GM23338 (cell line): Measurements from ENCODE around the gene KIFAP3. TPM values are rescaled to one million over a fixed set of nuclear protein-coding genes. Genes with fewer than 3 reads are reported as not detected.

Experiments used
- ATAC-seq: fragments of 200-7000 bp; cut with Tn5 transposase; 3 replicates; pipeline ENCODE4 v1.9.1; 2020
- DNase-seq: peaks from one replicate; pipeline ENCODE4 v3.0.0-alpha.2; 2015; ENCODE audit warnings: low spot score
- H2AFZ ChIP-seq: fragments of 200-600 bp; sonication (generic); 2 replicates; pipeline ENCODE4 v1.8.0; 2016; ENCODE audit warnings: antibody characterized with exemption, mild to moderate bottlenecking, moderate library complexity
- H3F3A ChIP-seq: fragments of 200-600 bp; sonication (generic); replicated peaks from 2 replicates; pipeline ENCODE4 v1.8.0; 2017; ENCODE audit warnings: antibody characterized with exemption, mixed run types, low read depth
- H3K27ac ChIP-seq: fragments of 200-600 bp; sonication (generic); 2 replicates; pipeline ENCODE4 v1.6.1; 2016; ENCODE audit warnings: low read depth
- H3K27me3 ChIP-seq: fragments of 200-600 bp; sonication (generic); 2 replicates; pipeline ENCODE4 v1.8.0; 2016; ENCODE audit warnings: mild to moderate bottlenecking, mixed run types, moderate library complexity; ENCODE audit not compliant: insufficient read depth
- H3K36me3 ChIP-seq: fragments of 200-600 bp; sonication (generic); 2 replicates; pipeline ENCODE4 v1.8.0; 2016; ENCODE audit warnings: mild to moderate bottlenecking; ENCODE audit not compliant: insufficient read depth
- H3K4me1 ChIP-seq: fragments of 200-600 bp; sonication (generic); 2 replicates; pipeline ENCODE4 v1.8.0; 2016; ENCODE audit warnings: mild to moderate bottlenecking, moderate library complexity; ENCODE audit not compliant: insufficient read depth
- H3K4me2 ChIP-seq: fragments of 200-600 bp; sonication (generic); 2 replicates; pipeline ENCODE4 v1.7.1; 2017; ENCODE audit warnings: mixed run types
- H3K4me3 ChIP-seq: fragments of 200-600 bp; sonication (generic); 2 replicates; pipeline ENCODE4 v1.6.1; 2016; ENCODE audit warnings: mixed run types
- H3K79me2 ChIP-seq: fragments of 200-600 bp; sonication (generic); replicated peaks from 2 replicates; pipeline ENCODE4 v1.8.0; 2017; ENCODE audit warnings: mild to moderate bottlenecking; ENCODE audit not compliant: insufficient read depth
- H3K9me2 ChIP-seq: fragments of 200-600 bp; sonication (generic); 2 replicates; pipeline ENCODE4 v1.8.0; 2017; ENCODE audit not compliant: insufficient read depth
- H4K20me1 ChIP-seq: fragments of 200-600 bp; sonication (generic); replicated peaks from 2 replicates; pipeline ENCODE4 v1.8.0; 2017; ENCODE audit warnings: mild to moderate bottlenecking; ENCODE audit not compliant: insufficient read depth
- H3K27ac Mint-ChIP-seq: 2 replicates; pipeline ENCODE4 v1.8.0; 2020; ENCODE audit warnings: inconsistent platforms, mild to moderate bottlenecking, moderate library complexity, mixed read lengths
- H3K27me3 Mint-ChIP-seq: 3 replicates; pipeline ENCODE4 v1.8.0; 2022; ENCODE audit warnings: low read depth, mild to moderate bottlenecking, moderate library complexity, mixed read lengths, inconsistent platforms; ENCODE audit not compliant: insufficient read depth, poor library complexity
- H3K36me3 Mint-ChIP-seq: 3 replicates; pipeline ENCODE4 v1.8.0; 2021; ENCODE audit warnings: low read depth, mild to moderate bottlenecking, inconsistent platforms, moderate library complexity, mixed read lengths
- H3K4me1 Mint-ChIP-seq: 3 replicates; pipeline ENCODE4 v1.8.0; 2020; ENCODE audit warnings: mild to moderate bottlenecking, inconsistent platforms, mixed read lengths
- H3K4me3 Mint-ChIP-seq: 3 replicates; pipeline ENCODE4 v1.8.0; 2021; ENCODE audit warnings: moderate library complexity, mild to moderate bottlenecking, inconsistent platforms, mixed read lengths
- H3K9me3 Mint-ChIP-seq: 3 replicates; pipeline ENCODE4 v1.8.0; 2020; ENCODE audit warnings: moderate library complexity, mild to moderate bottlenecking, inconsistent platforms, mixed read lengths
- CREB1 ChIP-seq: fragments of 250-450 bp; sonication (Bioruptor Pico); IDR thresholded peaks from 2 replicates; pipeline ENCODE4 v1.5.0; 2020; ENCODE audit warnings: low read depth, mild to moderate bottlenecking, moderate library complexity
- CTCF ChIP-seq, 2 experiments: fragments of 200-600 bp in 1 of 2; sonication (generic) in 1 of 2; conservative IDR thresholded peaks; 2 replicates each; pipeline versions ENCODE4 v1.5.1 to v1.6.1; 2016 to 2017; ENCODE audit warnings: antibody characterized with exemption in 2 of 2, low read depth in 2 of 2, mild to moderate bottlenecking in 2 of 2, moderate library complexity in 1 of 2
- EZH2 ChIP-seq: fragments of 200-600 bp; sonication (generic); IDR thresholded peaks from one replicate; pipeline ENCODE4 v1.8.0; 2017; ENCODE audit warnings: antibody characterized with exemption, mild to moderate bottlenecking, low read depth; ENCODE audit not compliant: unreplicated experiment
- EZH2phosphoT487 ChIP-seq: fragments of 200-600 bp; sonication (generic); IDR thresholded peaks from one replicate; pipeline ENCODE4 v1.8.1; 2018; ENCODE audit warnings: antibody characterized with exemption; ENCODE audit not compliant: unreplicated experiment
- JUNB ChIP-seq: IDR thresholded peaks from one replicate; pipeline ENCODE4 v1.6.1; 2016; ENCODE audit warnings: antibody characterized with exemption; ENCODE audit not compliant: unreplicated experiment
- NANOG ChIP-seq: IDR thresholded peaks from 2 replicates; pipeline ENCODE4 v1.6.1; 2016; ENCODE audit warnings: antibody characterized with exemption, borderline replicate concordance
- STAT1 ChIP-seq: IDR thresholded peaks from one replicate; pipeline ENCODE4 v1.6.1; 2016; ENCODE audit warnings: antibody characterized with exemption; ENCODE audit not compliant: unreplicated experiment
- ZNF114 ChIP-seq: fragments of 250-450 bp; sonication (Bioruptor Pico); IDR thresholded peaks from 2 replicates; pipeline ENCODE4 v1.5.0; 2020; ENCODE audit warnings: mild to moderate bottlenecking, moderate library complexity
- ZNF331 ChIP-seq: fragments of 250-450 bp; sonication (Bioruptor Pico); IDR thresholded peaks from 2 replicates; pipeline ENCODE4 v1.5.0; 2020; ENCODE audit warnings: low read depth, mild to moderate bottlenecking, moderate library complexity
- polyA plus RNA-seq: library from polyadenylated mRNA; unstranded; fragments of >200 nt; fragmentation: Nextera tagmentation; extraction: Ambion mirVana; gene quantifications from 2 replicates; pipeline ENCODE4 v1.2.1, GENCODE V29; 2016
- total RNA-seq: library from RNA; depleted of rRNA; stranded (reverse); fragments of >200 nt; shearing (Covaris generic); gene quantifications from 2 replicates; pipeline ENCODE4 v1.2.3, GENCODE V29; 2014
- TF ChIP-seq, protein P1 (sequence below): IDR thresholded peaks from one replicate; pipeline ENCODE4 v1.6.1; 2018; ENCODE audit warnings: antibody characterized with exemption; ENCODE audit not compliant: unreplicated experiment

KIFAP3 gene
- total and polyA plus RNA-seq, 2 experiments from 2014 or later = 2.7 to 3.1 TPM

DNA sequence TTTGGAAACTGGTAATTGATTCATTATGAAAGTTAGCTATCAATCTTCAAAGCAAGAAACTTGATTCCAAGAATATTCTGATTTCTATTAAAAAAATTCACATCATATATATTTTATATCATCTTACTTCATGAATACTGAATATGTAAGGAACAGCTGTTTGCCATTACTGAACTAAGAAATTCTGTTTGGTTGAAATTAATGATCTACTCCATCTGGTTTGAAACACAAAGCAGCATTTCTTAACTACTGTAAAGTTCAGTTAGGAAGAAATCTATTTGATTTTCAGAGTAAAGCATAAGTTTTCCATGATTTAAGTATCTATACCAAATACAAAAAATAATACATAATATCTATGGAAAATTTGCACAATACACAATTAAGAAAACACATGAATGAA lies 114.8 kb downstream of the KIFAP3 start (continued):
- no peak for TF ChIP-seq NANOG
- no peak for TF ChIP-seq CREB1 (CRISPR knock-in tag)
- TF ChIP-seq, protein P1, sequence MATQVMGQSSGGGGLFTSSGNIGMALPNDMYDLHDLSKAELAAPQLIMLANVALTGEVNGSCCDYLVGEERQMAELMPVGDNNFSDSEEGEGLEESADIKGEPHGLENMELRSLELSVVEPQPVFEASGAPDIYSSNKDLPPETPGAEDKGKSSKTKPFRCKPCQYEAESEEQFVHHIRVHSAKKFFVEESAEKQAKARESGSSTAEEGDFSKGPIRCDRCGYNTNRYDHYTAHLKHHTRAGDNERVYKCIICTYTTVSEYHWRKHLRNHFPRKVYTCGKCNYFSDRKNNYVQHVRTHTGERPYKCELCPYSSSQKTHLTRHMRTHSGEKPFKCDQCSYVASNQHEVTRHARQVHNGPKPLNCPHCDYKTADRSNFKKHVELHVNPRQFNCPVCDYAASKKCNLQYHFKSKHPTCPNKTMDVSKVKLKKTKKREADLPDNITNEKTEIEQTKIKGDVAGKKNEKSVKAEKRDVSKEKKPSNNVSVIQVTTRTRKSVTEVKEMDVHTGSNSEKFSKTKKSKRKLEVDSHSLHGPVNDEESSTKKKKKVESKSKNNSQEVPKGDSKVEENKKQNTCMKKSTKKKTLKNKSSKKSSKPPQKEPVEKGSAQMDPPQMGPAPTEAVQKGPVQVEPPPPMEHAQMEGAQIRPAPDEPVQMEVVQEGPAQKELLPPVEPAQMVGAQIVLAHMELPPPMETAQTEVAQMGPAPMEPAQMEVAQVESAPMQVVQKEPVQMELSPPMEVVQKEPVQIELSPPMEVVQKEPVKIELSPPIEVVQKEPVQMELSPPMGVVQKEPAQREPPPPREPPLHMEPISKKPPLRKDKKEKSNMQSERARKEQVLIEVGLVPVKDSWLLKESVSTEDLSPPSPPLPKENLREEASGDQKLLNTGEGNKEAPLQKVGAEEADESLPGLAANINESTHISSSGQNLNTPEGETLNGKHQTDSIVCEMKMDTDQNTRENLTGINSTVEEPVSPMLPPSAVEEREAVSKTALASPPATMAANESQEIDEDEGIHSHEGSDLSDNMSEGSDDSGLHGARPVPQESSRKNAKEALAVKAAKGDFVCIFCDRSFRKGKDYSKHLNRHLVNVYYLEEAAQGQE = no peak

GRCh38 chr1:169958987-169959386 lies 115.5 kb downstream of the KIFAP3 start:
- Histone ChIP-seq H4K20me1 (no peaks in the 10 kb centered on the region), H3F3A (no peaks in the 10 kb centered on the region), H3K79me2 (no peaks in the 10 kb centered on the region), H3K4me2 (no peak overlapping the region), H3K9me2 (no peaks in the 10 kb centered on the region), H3K27me3 (no peaks in the 10 kb centered on the region), H3K36me3 (no peaks in the 10 kb centered on the region), H3K4me3 (no peak overlapping the region), H3K27ac (no peak overlapping the region), H2AFZ (no peak overlapping the region), H3K4me1 (no peaks in the 10 kb centered on the region)
- Mint-ChIP-seq H3K4me3 (no peak overlapping the region), H3K9me3 (no peaks in the 10 kb centered on the region), H3K27me3 (no peaks in the 10 kb centered on the region), H3K27ac (no peak overlapping the region), H3K4me1 (no peaks in the 10 kb centered on the region), H3K36me3 (no peaks in the 10 kb centered on the region)
- TF ChIP-seq EZH2 (no peak), CREB1 (CRISPR knock-in tag) (no peak), CTCF (conservative IDR thresholded peaks at IDR 0.05; ENCODE audit: low read depth in 2 of 2) (no peak), JUNB (no peak), ZNF114 (CRISPR knock-in tag) (no peak), STAT1 (no peak), EZH2phosphoT487 (no peak), ZNF331 (CRISPR knock-in tag) (no peak)
- TF ChIP-seq, protein P1 = no peak
- no peak for DNase-seq
- ATAC-seq = no peak
